Activated CD8-positive, alpha-beta T cell treated with anti-CD3 and anti-CD28 coated beads for 36 hours (primary cell): ENCODE data around the gene MLLT10. TPM values are rescaled to one million over a fixed set of nuclear protein-coding genes. Genes with fewer than 3 reads are reported as not detected.

Experiments used
- ATAC-seq: fragments of 200-7000 bp; cut with Tn5 transposase; one replicate; pipeline ENCODE4 v1.10.0; 2021; ENCODE audit warnings: mild to moderate bottlenecking, moderate library complexity
- CTCF ChIA-PET: fragments of 350-600 bp; sonication (Branson Sonifier 250); formaldehyde crosslinking; loops from one replicate; lab custom pipeline; 2021; ENCODE audit warnings: antibody characterized with exemption; lab: Charles Lee
- POLR2A ChIA-PET: fragments of 350-600 bp; sonication (Branson Sonifier 250); formaldehyde crosslinking; loops from one replicate; lab custom pipeline; 2021; ENCODE audit warnings: antibody characterized with exemption; lab: Charles Lee
- DNase-seq: peaks from one replicate; pipeline ENCODE4 v3.0.0-alpha.2; 2020
- H3K27ac Mint-ChIP-seq: one replicate; pipeline ENCODE4 v1.8.0; 2021; ENCODE audit warnings: mild to moderate bottlenecking, mixed read lengths
- H3K27me3 Mint-ChIP-seq: one replicate; pipeline ENCODE4 v1.8.0; 2021; ENCODE audit warnings: mixed read lengths
- H3K36me3 Mint-ChIP-seq: one replicate; pipeline ENCODE4 v1.8.0; 2021; ENCODE audit warnings: low read depth, mixed read lengths
- H3K4me1 Mint-ChIP-seq: one replicate; pipeline ENCODE4 v1.8.0; 2021; ENCODE audit warnings: low read depth, mixed read lengths
- H3K4me3 Mint-ChIP-seq: one replicate; pipeline ENCODE4 v1.8.0; 2021; ENCODE audit warnings: mild to moderate bottlenecking, moderate library complexity, mixed read lengths
- H3K9me3 Mint-ChIP-seq: one replicate; pipeline ENCODE4 v1.8.0; 2021; ENCODE audit warnings: mixed read lengths
- intact Hi-C: fragments of 100-400 bp; cut with micrococcal nuclease; formaldehyde crosslinking; loops from one replicate; pipeline ENCODE4 v1.10.0; 2022
- total RNA-seq, 2 experiments: library from RNA; stranded (reverse); gene quantifications; one replicate each; pipeline ENCODE4 v1.2.3, GENCODE V29; 2021
- TF ChIP-seq, protein P1 (sequence below): fragments of 200-600 bp; IDR thresholded peaks from one replicate; pipeline ENCODE4 v1.8.0; 2022; ENCODE audit warnings: antibody characterized with exemption, mild to moderate bottlenecking

The MLLT10 gene
- total RNA-seq, 2 experiments from 2014 or later = 33.9 to 36.4 TPM

DNA sequence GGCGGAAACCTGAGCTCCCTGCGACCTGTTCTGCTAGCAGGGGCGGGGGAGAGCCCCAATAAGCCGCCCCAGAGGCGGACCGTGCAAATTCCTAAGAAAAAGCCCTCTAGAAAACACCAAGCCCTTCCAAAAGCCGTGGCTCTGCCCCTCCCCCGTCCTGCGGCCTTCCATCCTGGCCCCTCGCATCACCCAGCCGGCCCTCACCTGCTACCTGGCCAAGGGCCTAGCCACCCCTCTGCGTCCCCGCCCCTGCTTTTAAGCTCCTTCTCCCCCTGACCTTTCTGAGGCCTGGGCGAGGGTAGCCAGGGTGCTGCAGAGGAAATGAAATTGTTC is 33.5 kb upstream of the MLLT10 start:
- intact Hi-C loops = no loop called here
- Mint-ChIP-seq H3K27ac (no peak overlapping the region), H3K36me3 (no peaks in the 10 kb centered on the region), H3K27me3 (peaks cover 43% of the 10 kb centered on the region), H3K4me1 (peaks cover 5% of the 10 kb centered on the region), H3K9me3 (no peaks in the 10 kb centered on the region), H3K4me3 (no peak overlapping the region)
- no peak for DNase-seq
- CTCF ChIA-PET = interaction anchor here (1.2 kb wide), 2 partner anchors 9 to 231 kb away, joined by 3 read pairs; no protein-coding TSS in a partner anchor
- POLR2A ChIA-PET = no interaction called here
- TF ChIP-seq, protein P1, sequence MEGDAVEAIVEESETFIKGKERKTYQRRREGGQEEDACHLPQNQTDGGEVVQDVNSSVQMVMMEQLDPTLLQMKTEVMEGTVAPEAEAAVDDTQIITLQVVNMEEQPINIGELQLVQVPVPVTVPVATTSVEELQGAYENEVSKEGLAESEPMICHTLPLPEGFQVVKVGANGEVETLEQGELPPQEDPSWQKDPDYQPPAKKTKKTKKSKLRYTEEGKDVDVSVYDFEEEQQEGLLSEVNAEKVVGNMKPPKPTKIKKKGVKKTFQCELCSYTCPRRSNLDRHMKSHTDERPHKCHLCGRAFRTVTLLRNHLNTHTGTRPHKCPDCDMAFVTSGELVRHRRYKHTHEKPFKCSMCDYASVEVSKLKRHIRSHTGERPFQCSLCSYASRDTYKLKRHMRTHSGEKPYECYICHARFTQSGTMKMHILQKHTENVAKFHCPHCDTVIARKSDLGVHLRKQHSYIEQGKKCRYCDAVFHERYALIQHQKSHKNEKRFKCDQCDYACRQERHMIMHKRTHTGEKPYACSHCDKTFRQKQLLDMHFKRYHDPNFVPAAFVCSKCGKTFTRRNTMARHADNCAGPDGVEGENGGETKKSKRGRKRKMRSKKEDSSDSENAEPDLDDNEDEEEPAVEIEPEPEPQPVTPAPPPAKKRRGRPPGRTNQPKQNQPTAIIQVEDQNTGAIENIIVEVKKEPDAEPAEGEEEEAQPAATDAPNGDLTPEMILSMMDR = no peak
- ATAC-seq = no peak

GRCh38 chr10:21501091-21501490 is 32.9 kb upstream of the MLLT10 start:
- Mint-ChIP-seq H3K27ac (no peak overlapping the region), H3K4me1 (peaks cover 5% of the 10 kb centered on the region), H3K27me3 (peaks cover 49% of the 10 kb centered on the region), H3K4me3 (no peak overlapping the region), H3K36me3 (no peaks in the 10 kb centered on the region), H3K9me3 (no peaks in the 10 kb centered on the region)
- POLR2A ChIA-PET = no interaction called here
- intact Hi-C loops = no loop called here
- TF ChIP-seq, protein P1 = no peak
- no peak for ATAC-seq
- DNase-seq = no peak
- CTCF ChIA-PET = interaction anchor here (1.2 kb wide), 2 partner anchors 8 to 231 kb away, joined by 3 read pairs; no protein-coding TSS in a partner anchor

GRCh38 chr10:21501731-21502347 is 32.2 kb upstream of the MLLT10 start:
- no peaks in the 10 kb centered on the region for H3K9me3 Mint-ChIP-seq
- H3K4me1 Mint-ChIP-seq = peaks cover 5% of the 10 kb centered on the region
- H3K36me3 Mint-ChIP-seq = no peaks in the 10 kb centered on the region
- no peak overlapping the region for H3K4me3 Mint-ChIP-seq
- POLR2A ChIA-PET = no interaction called here
- H3K27me3 Mint-ChIP-seq = peaks cover 50% of the 10 kb centered on the region
- CTCF ChIA-PET = no interaction called here
- ATAC-seq = no peak
- H3K27ac Mint-ChIP-seq = no peak overlapping the region
- no peak for DNase-seq
- TF ChIP-seq, protein P1 = no peak
- intact Hi-C loops = no loop called here

GRCh38 chr10:21502348-21502740 is 31.7 kb upstream of the MLLT10 start:
- intact Hi-C loops = no loop called here
- TF ChIP-seq, protein P1 = no peak
- Mint-ChIP-seq H3K27ac (no peak overlapping the region), H3K27me3 (peaks cover 52% of the 10 kb centered on the region), H3K4me1 (peaks cover 4% of the 10 kb centered on the region), H3K9me3 (no peaks in the 10 kb centered on the region), H3K36me3 (no peaks in the 10 kb centered on the region), H3K4me3 (no peak overlapping the region)
- POLR2A ChIA-PET = no interaction called here
- CTCF ChIA-PET = no interaction called here
- no peak for DNase-seq
- no peak for ATAC-seq

- ChIA-PET POLR2A (no interaction called here), CTCF (no interaction called here)
- intact Hi-C loops = no loop called here
- no peak overlapping the region for H3K4me3 Mint-ChIP-seq
- peaks cover 44% of the 10 kb centered on the region for H3K27me3 Mint-ChIP-seq
- H3K36me3 Mint-ChIP-seq = no peaks in the 10 kb centered on the region
- TF ChIP-seq, protein P1 = no peak
- H3K27ac Mint-ChIP-seq = no peak overlapping the region
- H3K9me3 Mint-ChIP-seq = no peaks in the 10 kb centered on the region
- H3K4me1 Mint-ChIP-seq = peaks cover 2% of the 10 kb centered on the region
- DNase-seq = no peak
- no peak for ATAC-seq
Observed at GRCh38 chr10:21503542-21503941, 30.5 kb upstream of the MLLT10 start.
